Measurements from ENCODE around the gene STAM2.
"Not testable (repeated sequence)": the region's sequence is repeated elsewhere in the genome, so short reads cannot be mapped to it uniquely, and the experiment has no call there.

The STAM2 gene

GRCh38 chr2:152173831-152174230 lies 1.7 kb downstream of the STAM2 start:
- ChIA-PET CTCF (no interaction called here), POLR2A (ENCODE audit: low non-redundant PET) (no interaction called here)
- TF ChIP-seq, protein P1, sequence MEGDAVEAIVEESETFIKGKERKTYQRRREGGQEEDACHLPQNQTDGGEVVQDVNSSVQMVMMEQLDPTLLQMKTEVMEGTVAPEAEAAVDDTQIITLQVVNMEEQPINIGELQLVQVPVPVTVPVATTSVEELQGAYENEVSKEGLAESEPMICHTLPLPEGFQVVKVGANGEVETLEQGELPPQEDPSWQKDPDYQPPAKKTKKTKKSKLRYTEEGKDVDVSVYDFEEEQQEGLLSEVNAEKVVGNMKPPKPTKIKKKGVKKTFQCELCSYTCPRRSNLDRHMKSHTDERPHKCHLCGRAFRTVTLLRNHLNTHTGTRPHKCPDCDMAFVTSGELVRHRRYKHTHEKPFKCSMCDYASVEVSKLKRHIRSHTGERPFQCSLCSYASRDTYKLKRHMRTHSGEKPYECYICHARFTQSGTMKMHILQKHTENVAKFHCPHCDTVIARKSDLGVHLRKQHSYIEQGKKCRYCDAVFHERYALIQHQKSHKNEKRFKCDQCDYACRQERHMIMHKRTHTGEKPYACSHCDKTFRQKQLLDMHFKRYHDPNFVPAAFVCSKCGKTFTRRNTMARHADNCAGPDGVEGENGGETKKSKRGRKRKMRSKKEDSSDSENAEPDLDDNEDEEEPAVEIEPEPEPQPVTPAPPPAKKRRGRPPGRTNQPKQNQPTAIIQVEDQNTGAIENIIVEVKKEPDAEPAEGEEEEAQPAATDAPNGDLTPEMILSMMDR (conservative IDR thresholded peaks at IDR 0.05; ENCODE audit: low read depth): no peak
- no peak overlapping the region for H3K27ac ChIP-seq
- DNase-seq (ENCODE audit: low spot score): no peak

DNA sequence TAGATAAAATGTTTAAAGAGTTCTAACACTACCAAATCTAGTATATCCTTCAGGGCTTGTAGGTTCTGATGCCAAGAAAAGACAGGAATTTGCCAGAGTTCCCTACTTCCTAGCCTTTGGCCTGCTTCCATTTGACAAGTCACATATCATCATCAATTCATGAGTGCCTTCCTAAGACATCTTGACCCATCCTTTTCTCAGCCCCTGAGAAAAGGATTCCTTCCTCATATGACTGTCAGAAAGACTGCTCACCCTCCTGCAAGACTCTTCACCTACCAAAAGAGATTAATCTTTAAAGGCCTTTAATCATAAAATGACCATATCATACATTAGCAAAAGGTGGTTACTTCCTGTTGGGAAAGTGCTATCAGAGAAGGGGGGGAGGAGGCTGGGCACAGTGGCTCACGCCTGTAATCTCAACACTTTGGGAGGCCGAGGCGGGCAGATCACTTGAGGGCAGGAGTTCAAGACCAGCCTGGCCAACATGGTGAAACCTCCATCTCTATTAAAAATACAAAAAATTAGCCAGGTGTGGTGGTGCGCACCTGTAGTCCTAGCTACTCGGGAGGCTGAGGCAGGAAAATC lies 3.3 kb downstream of the STAM2 start:
- CTCF ChIA-PET; DNase-seq (ENCODE audit: low spot score); POLR2A ChIA-PET (ENCODE audit: low non-redundant PET): not testable (repeated sequence)
- H3K27ac ChIP-seq: peak overlapping the region; percentile 57

- H3K27ac ChIP-seq: no peak overlapping the region
- TF ChIP-seq, protein P1 (conservative IDR thresholded peaks at IDR 0.05; ENCODE audit: low read depth): no peak
- ChIA-PET POLR2A (ENCODE audit: low non-redundant PET) (no interaction called here), CTCF (interaction anchor here (0.7 kb wide), 1 partner anchor 14 kb away, joined by 3 read pairs; no protein-coding TSS in a partner anchor)
- DNase-seq (ENCODE audit: low spot score): peak; percentile 44
These were observed 3.8 kb downstream of the STAM2 start for GRCh38 chr2:152171718-152172117.

DNA sequence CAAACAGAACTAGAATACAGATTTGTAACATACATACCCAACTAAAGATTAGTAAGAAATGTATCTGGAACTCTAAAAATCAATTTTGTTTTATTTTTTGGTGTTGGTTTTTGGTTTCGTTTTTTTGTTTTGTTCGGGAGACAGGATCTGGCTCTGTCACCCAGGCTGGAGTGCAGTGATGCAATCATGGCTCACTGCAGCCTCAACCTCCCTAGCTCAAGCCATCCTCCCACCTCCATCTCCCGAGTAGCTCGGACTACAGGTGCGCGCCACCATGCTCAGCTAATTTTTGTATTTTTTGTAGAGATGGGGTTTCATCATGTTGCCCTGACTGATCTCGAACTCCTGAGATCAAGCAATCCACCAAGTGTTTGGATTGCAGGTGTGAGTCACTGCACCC lies 6.4 kb downstream of the STAM2 start:
- POLR2A ChIA-PET (ENCODE audit: low non-redundant PET); H3K27ac ChIP-seq; DNase-seq (ENCODE audit: low spot score): not testable (repeated sequence)
- CTCF ChIA-PET: interaction anchor here (0.6 kb wide), 1 partner anchor 509 kb away, joined by 3 read pairs; no protein-coding TSS in a partner anchor

DNA sequence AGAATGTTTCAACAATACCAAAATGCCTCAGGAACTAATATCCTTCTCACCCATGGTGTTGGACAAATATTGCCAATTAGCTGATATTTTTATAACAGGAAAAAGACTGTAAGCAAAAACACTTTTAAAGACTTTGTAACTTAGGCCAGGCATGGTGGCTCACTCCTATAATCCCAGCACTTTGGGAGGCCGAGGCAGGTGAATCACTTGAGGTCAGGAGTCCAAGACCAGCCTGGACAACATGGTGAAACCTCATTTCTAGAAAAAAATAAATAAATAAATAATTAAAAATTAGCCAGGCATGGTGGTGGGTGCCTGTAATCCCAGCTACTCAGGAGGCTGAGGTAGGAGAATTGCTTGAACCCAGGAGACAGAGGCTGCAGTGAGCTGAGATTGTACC lies 8.1 kb downstream of the STAM2 start:
- DNase-seq (ENCODE audit: low spot score); H3K27ac ChIP-seq; POLR2A ChIA-PET (ENCODE audit: low non-redundant PET); CTCF ChIA-PET: not testable (repeated sequence)

DNA sequence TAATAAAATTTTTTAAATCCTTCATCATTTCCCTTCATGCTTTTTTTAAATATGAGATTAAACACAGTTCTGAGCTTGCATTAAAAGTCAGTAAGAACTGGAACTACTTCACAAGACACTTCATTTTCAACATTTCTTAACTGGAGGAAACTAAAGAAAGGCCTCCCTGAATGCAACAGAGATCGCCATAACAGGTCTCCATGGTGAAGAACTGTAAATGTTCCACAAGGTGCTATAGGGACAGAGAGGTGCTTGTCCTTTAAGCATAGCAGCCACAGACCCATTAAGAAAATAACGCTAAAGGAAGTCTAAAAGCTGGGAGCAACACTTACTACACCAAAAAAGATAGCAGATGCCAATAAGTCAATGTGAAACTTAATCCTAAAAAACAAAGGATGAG lies 8.5 kb downstream of the STAM2 start:
- DNase-seq (ENCODE audit: low spot score): no peak
- H3K27ac ChIP-seq: no peak overlapping the region
- ChIA-PET CTCF (no interaction called here), POLR2A (ENCODE audit: low non-redundant PET) (no interaction called here)
- TF ChIP-seq, protein P1 (conservative IDR thresholded peaks at IDR 0.05; ENCODE audit: low read depth): no peak

- DNase-seq (ENCODE audit: low spot score): no peak
- TF ChIP-seq, protein P1 (conservative IDR thresholded peaks at IDR 0.05; ENCODE audit: low read depth): no peak
- H3K27ac ChIP-seq: no peak overlapping the region
- ChIA-PET POLR2A (ENCODE audit: low non-redundant PET) (no interaction called here), CTCF (no interaction called here)
These were observed 8.9 kb downstream of the STAM2 start for GRCh38 chr2:152166633-152167032.

GRCh38 chr2:152165780-152166179 lies 9.8 kb downstream of the STAM2 start:
- ChIA-PET POLR2A (ENCODE audit: low non-redundant PET) (no interaction called here), CTCF (interaction anchor here (0.6 kb wide), 2 partner anchors 240 to 1526 kb away, joined by 3 to 4 read pairs; no protein-coding TSS in a partner anchor)
- H3K27ac ChIP-seq: no peak overlapping the region
- TF ChIP-seq, protein P1 (conservative IDR thresholded peaks at IDR 0.05; ENCODE audit: low read depth): no peak
- DNase-seq (ENCODE audit: low spot score): no peak

Data from RWPE1 (cell line).